Stimulated activated CD8-positive, alpha-beta memory T cell treated with anti-CD3 and anti-CD28 coated beads, Interleukin-7, amount 100 ng/mL, for 48 hours (primary cell): ENCODE measurements around the gene RBM23.

Experiments used
- DNase-seq, 2 donors: peaks; one replicate each; pipeline ENCODE4 v3.0.0-alpha.2; 2020; ENCODE audit warnings: low read depth in 1 of 2; ENCODE audit errors: extremely low read depth in 1 of 2

Gene RBM23

DNA sequence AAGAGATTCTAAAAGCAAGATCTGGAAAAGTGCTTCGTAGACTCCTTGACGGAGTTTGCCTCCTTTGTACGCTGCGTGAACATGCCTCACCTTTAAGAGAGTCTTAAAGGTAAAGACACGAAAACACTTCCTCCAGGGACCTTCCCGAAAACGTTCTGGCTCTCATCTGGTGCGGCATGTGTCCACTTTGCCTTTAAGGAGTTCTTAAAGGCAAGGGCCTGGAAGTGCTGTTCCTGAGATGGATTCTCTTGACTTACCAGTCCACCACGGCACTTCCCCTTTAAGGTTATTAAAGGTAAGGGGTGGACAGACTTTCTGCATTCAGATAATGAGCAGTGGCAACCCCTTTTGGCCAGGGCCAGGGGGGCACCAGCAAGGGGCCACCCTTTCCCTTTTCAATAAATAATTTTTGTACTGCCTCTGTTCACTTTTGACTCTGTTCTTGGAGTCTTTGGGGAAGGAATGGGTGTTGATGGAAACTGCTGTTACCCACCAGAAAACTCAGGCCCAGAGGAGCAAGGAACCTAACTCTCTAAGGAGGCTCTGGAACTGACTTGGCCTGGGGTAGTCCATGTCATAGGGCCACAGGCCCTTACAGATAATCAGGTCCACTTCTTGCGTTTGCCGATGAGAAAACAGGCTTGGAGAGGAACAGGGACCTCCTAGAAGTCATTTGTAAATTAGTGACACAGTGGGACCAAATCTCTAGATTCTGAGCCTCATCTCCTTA is 31.5 kb downstream of the RBM23 start:
- peak in 1 of 2 donors; percentile 19 for DNase-seq

DNA sequence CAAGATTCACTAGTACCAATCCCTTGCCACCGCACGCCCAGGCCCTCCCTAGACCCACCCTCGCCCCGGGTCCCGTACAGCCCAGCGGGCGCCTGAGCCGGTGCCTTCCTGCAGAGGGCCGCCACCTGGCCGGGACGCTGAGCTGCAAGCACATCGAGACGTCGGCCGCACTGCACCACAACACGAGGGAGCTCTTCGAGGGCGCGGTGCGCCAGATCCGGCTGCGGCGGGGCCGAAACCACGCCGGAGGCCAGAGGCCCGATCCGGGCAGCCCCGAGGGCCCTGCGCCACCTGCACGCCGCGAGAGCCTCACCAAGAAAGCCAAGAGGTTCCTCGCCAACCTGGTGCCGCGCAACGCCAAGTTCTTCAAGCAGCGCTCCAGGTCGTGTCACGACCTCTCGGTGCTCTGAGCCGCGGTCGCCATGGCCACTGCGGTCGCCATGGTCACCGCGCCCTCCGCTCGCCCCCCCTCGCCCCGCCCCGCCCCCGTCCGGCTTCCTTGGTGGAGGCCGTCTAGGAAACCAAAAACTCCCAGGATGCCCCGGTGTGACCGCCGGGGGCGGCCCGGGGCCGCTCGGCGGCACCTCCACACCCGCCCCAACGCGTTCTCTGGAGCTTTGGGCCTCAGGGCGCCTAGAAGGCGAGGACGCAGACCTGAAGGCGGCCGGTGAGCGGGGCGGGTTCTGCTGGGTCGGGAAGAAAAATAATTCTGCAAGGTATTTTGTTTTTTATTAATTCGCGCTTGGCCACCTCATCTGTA is 32.3 kb downstream of the RBM23 start:
- peak; percentile 56 to 59 for DNase-seq

DNA sequence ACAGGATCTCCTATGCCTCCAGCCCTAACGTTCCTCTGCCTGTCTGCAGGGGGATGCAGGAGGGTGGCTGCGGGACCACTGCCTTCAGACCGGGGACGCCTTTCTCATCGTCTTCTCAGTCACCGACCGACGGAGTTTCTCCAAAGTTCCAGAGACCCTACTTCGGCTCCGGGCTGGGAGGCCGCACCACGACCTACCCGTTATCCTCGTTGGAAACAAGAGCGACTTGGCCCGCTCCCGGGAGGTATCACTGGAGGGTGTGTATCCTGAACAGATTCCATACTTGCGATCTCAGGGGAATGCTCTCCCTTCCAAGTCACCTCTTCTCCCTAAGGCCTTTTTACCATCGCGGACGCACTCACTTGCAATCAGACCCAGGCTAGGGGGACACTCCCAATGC is 33.0 kb downstream of the RBM23 start:
- no peak for DNase-seq

DNA sequence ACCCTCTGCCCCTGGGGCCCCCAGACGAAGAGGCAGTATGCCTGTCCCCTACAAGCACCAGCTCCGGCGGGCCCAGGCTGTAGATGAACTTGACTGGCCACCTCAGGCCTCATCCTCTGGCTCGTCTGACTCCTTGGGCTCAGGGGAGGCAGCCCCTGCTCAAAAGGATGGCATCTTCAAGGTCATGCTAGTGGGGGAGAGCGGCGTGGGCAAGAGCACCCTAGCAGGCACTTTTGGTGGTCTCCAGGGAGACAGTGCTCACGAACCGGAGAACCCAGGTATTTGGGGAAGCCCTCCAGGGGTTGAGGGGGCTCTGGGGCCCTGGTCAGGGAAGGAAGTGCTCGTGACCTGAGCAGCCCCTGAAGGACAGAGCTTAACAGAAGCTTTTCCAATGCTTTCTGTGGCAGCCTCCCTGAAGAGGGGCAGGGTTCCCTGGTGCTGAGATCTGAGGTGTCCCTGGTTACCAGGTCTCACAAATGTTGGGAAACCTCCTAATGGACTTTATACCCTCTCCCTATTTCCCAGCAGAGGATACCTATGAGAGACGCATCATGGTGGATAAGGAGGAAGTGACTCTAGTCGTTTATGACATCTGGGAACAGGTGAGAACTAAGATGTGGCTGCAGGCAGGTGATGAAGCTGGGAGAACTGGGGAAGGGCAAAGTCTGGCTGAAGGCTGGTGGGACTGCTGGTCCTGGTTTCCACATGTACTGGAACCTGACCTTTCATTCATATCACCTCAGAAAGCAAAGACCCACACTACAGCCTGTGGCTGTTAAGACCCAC is 34.0 kb downstream of the RBM23 start:
- DNase-seq: no peak

DNA sequence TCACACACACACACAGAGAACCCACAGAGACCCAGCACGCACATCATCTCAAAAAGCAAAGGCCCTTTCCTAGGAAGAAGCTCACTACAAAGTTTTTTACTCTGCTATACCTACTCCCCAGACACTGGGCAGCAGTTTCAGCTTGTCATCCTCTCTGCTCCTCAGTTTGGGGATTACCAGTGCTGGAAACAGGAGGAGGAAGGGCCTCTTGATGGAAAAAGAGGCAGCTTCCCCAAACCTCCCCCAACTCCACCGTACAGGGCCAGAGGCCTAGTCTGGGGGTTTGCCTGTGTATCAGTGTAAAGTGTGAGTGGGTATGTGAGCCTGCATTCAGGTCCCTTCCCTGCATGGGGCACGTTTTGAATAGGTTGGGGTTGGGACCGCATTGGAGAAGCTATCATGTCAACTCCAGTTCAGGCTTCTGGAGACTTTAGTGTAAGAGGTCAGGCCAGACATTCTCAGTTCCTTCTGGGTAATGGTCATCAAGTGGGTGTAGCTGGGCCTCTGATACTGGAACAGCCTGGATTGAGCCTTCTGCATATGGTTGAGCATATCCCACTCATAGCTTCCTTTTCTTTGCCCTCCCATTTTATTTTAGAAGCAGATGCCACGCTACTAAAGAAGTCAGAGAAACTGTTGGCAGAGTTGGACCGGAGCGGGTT is 34.7 kb downstream of the RBM23 start:
- no peak for DNase-seq

DNA sequence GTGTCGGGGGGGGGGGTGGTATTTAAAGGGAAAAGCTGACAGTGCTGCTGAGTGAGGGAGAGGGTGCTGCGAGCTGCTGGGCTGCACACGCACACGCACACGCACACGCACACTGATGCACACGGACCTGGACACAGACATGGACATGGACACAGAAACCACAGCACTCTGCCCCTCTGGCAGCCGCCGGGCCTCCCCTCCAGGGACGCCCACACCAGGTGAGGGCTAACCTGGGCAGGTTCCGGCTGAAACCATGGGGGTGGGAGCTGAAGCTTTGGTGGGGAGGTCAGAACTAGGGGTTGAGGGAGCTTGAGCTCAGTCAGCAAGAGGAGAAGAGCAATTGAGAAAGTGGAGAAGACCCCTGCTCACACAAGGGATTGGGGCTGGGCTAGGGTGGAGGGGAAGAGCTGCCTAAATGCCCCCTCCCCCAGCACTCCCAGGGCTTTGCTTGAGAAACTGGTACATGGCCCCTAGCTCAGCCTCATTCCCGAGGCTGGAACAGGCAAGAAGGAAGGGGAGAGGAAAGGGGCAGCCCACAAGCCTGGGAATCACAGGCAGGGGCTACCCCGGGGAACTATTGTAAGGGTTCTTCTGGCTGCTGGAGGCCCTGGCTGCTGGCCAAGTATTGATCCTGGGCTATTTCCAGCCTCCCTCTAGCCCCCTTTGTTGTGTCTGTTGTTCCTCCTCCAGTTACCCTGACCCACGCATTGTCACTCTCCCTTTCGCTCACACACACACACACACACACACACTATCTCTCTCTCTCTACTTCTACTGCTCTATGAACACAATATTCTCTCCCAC is 35.6 kb downstream of the RBM23 start, which contains the start of gene REM2:
Gene REM2 (plus strand): TSS at position 50 of the 804 bp plus-strand sequence. CDS start 66 bp downstream, at position 116.
- no peak for DNase-seq

DNA sequence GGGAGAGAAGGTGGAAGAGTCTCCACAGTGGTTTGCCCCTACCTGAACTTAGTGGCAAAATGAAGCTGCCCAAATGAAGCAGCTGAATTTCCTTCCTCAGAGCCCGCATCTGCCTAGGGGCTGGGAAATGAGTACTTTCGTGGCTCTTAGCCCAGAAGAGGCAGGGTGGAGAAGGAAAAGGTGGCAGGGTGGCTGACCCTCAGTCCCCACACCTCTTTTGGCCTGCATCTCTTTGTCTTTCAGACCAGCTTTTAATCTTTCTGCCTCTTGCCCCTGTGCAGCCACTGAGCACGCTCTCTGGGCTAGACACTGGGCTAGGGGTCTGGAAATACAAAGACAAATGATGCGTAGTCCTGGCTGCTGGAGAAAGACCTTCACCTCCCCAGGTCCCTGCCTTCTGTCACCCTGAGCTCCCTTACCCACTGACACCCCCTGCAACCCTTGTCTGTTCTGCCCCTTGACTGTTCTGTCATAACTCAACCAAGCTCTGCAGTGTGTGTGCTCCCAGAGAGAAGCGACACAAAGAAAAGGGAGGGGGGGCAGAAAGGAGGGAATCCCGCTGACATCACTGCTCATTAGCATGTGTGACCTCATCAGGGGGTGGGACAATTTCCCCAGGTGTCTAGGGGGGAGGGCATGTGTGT is 36.3 kb downstream of the RBM23 start:
- no peak for DNase-seq

DNA sequence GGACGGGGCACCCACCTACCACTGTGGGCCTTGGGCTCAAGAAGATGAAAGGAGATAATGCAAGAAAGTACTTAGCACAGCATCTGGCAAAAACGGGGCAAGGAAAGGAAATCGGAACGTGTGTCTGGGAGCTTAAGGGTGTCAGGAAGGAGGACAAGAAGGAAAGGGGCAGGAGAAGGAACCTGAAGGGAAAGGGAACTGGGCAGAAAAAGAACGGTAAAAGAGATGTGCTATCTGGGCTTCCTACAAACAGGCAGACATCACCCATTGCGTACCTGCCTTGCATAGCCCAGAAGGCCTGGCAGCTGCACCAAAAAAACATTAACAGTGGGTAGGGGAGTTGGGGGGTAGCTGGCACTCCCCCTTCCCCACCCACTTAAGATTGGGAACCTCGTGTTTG is 36.9 kb downstream of the RBM23 start:
- DNase-seq: no peak

DNA sequence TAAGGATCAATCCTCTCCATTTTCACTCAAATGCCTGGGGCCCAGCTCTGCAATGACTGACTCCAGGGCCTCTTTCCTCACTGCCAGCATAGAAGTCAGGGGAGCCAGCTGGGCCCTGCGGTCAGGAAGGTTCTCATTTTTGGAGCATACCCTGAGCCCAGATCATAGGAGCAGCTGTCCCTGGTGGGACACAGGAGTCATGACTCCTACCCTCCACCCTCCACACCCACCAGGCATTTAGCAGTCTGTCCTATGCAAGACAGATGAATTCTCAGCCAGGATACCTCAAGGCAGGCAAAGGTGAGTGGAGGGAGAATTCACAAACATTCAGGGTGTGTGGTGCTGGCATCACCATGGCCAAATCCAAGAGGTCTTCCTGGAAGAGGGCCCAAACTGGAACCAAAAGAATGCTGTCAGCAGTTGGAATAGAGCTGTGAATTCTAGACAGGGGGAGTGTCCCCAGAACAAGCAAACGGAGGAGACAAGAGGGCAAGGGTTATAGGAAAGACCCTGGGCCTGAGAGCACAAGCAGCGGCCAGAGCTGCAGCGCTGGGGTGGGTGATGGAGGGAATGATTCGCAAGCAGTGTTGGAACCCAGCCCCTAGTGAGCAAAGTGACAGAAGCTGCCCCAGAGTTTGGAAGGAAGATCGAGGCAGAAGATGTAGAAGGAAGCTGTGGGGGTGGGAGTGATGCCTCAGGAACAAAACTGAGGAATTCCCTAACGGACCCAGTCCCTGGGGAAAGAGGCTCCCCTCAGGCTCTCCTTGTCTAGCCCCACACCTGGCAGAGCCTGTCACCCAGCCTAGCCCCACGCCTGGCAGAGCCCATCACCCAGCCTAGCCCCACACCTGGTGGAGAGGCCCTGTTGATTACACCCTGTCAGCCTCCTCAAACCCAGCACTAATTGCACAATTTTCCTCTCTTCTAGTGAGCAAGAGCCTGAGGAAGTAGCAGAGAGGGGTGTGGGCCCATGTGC is 40.4 kb downstream of the RBM23 start:
- DNase-seq: no peak

DNA sequence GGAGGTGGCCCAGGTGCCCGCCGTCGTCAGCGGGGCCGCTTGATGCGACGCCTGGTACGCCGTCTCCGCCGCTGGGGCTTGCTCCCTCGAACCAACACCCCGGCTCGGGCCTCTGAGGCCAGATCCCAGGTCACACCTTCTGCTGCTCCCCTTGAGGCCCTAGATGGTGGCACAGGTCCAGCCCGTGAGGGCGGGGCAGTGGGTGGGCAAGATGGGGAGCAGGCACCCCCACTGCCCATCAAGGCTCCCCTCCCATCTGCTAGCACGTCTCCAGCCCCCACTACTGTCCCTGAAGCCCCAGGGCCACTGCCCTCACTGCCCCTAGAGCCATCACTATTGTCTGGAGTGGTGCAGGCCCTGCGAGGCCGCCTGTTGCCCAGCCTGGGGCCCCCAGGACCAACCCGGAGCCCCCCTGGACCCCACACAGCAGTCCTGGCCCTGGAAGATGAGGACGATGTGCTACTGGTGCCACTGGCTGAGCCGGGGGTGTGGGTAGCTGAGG is 41.9 kb downstream of the RBM23 start:
- no peak for DNase-seq

DNA sequence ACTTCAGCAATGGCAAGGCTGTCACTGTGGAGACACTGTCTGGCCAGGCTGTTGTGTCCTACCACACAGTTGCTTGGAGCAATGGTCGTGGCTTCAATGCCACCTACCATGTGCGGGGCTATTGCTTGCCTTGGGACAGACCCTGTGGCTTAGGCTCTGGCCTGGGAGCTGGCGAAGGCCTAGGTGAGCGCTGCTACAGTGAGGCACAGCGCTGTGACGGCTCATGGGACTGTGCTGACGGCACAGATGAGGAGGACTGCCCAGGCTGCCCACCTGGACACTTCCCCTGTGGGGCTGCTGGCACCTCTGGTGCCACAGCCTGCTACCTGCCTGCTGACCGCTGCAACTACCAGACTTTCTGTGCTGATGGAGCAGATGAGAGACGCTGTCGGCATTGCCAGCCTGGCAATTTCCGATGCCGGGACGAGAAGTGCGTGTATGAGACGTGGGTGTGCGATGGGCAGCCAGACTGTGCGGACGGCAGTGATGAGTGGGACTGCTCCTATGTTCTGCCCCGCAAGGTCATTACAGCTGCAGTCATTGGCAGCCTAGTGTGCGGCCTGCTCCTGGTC is 43.1 kb downstream of the RBM23 start:
- DNase-seq: no peak

DNA sequence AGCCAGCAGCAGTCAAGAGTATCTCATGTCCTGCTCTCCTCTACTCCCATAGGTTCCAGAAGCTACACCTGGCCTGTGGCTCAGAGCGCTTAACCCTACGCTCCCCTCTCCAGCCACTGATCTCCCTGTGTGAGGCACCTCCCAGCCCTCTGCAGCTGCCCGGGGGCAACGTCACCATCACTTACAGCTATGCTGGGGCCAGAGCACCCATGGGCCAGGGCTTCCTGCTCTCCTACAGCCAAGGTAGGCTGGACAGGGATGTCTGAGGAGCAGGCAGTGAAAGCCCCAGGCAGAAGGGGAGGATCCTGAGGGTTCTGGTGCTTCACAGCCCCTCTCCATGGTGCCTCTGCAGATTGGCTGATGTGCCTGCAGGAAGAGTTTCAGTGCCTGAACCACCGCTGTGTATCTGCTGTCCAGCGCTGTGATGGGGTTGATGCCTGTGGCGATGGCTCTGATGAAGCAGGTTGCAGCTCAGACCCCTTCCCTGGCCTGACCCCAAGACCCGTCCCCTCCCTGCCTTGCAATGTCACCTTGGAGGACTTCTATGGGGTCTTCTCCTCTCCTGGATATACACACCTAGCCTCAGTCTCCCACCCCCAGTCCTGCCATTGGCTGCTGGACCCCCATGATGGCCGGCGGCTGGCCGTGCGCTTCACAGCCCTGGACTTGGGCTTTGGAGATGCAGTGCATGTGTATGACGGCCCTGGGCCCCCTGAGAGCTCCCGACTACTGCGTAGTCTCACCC is 43.8 kb downstream of the RBM23 start:
- no peak for DNase-seq

DNA sequence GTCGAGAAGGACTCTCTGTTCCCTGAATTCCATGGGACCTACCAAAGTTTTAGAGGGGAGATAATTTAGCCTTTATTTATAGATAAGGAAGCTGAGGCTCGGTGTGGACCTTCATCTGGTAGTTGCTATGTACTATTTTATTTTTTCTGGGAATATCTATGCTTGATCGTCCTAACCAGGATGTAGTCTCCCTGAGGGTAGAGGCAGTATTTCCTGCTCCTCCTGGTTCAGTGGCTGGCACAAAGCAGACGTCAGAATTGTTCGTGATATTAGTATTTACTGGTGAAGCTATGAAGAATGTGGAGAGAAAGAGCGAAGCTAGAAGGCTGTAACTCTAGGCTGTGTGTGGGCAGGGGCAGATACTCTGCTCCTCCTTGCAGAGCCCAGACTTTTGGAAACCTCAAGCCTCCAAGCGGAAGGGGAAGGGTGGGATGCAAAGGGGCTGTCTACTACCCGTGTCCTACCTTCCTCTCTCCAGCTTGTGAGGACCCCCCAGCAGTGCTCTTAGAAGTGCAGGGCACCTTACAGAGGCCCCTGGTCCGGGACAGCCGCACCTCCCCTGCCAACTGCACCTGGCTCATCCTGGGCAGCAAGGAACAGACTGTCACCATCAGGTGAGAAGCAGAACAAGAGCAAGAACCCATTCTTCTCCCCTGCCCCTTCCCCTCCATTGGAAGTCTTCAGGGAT is 46.0 kb downstream of the RBM23 start:
- no peak for DNase-seq

DNA sequence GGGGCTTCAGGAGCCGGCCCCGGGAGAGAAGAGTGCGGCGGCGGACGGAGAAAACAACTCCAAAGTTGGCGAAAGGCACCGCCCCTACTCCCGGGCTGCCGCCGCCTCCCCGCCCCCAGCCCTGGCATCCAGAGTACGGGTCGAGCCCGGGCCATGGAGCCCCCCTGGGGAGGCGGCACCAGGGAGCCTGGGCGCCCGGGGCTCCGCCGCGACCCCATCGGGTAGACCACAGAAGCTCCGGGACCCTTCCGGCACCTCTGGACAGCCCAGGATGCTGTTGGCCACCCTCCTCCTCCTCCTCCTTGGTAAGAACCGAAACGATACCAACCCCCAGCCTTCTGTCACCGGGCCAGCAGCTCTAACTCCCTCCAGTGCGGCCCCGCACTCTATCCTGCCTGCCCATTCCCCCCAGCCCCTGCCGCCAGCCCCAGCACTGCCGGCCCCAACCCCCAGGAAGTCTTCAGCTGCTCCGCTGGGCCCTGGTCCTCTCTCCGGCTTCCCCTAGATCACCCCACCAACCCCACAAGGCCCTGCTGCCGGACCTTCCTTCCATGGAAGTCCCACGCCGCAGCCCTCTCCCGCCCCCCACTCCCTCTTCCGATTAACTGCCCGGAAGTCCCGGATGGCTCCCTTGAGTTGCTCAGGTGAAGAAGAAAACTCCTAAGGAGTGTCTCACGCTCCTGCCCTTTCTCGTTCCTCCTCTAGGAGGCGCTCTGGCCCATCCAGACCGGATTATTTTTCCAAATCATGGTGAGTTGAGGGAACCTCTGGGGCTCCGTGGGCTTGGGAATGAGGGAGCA is 46.7 kb downstream of the RBM23 start:
- peak in 1 of 2 donors; percentile 46 for DNase-seq

DNA sequence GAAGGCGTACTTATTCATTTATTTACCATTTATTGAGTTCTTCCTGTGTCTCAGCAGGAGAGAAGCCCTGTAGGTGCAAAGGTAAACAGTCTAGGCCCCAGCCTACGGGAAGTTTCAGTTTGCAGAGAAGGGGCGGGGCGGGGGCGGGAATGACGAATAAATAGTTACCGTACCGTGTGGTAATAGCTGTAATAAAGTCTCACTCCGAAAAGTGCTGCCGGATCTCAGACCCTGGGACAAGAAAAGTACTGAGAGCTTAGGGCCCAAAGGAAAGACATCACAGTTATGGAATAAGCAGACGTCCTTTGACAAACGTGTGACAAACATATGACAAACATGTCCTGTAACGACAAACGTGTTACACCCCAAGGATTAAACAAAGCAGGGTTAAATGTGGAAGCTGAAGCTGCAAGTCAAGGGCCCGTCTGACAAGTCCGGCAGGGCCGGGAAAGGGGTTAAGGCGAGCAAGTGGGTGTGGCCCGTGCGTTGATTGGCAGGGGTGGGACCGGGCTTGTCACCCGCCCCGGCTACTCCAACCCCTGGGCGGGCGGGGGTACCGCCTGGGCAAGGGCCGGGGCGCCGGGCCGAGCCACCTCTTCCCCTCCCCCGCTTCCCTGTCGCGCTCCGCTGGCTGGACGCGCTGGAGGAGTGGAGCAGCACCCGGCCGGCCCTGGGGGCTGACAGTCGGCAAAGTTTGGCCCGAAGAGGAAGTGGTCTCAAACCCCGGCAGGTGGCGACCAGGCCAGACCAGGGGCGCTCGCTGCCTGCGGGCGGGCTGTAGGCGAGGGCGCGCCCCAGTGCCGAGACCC is 47.5 kb downstream of the RBM23 start, which contains the start of gene LRP10:
Gene LRP10 (plus strand): TSS at position 517 of the 809 bp plus-strand sequence. CDS start 564 bp downstream, outside the sequence.
- peak in 1 of 2 donors; percentile 79 for DNase-seq
